ENCODE results near the gene CRABP1.

DNA sequence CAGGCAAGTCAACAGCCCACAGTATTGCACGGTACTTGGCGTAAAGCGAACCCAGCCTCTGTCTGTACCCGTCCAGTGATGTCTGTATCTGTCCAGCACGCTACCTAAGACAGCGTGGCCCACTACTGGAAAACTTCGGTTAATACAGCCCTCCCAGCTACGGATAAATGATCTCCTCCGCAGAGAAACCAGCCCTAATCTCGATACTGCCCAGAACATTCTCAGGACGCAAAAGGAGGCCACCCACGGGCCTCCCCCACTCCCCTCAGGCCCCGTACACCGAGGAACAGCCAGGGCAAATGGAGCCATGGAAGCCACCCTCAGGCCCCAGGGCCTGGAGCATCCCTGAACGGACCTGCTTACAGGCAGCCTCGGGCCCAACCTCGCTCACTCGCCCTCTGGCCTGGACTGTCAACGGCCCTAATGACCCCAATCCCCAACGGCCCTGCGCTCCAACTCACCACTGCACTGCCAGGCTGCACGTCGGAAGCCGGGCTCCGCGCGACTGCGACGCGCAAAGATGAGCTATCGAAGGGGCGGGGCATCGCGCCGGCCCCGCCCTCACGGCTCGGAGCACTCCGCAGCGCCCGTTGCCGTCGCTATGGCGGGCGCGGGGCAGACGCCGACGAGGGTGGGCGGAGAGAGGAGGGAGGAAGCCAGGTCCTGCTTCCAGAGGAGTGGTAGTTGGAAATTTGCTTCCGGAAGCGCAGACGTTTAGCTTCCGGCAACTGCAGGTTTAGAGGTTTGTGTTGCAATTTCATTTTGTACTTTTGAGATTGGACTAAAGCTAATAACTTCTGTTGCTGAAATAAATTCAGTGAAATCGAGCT is 40.8 kb upstream of the CRABP1 start, which contains the start of gene SKIC8:
- TF ChIP-seq, protein P1, sequence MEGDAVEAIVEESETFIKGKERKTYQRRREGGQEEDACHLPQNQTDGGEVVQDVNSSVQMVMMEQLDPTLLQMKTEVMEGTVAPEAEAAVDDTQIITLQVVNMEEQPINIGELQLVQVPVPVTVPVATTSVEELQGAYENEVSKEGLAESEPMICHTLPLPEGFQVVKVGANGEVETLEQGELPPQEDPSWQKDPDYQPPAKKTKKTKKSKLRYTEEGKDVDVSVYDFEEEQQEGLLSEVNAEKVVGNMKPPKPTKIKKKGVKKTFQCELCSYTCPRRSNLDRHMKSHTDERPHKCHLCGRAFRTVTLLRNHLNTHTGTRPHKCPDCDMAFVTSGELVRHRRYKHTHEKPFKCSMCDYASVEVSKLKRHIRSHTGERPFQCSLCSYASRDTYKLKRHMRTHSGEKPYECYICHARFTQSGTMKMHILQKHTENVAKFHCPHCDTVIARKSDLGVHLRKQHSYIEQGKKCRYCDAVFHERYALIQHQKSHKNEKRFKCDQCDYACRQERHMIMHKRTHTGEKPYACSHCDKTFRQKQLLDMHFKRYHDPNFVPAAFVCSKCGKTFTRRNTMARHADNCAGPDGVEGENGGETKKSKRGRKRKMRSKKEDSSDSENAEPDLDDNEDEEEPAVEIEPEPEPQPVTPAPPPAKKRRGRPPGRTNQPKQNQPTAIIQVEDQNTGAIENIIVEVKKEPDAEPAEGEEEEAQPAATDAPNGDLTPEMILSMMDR (IDR thresholded peaks at IDR 0.05), result peak in 1 of 6 experiments; percentile 27
- TF ChIP-seq POLR2A (IDR thresholded peaks at IDR 0.05), result peak in 3 of 4 donors; percentile 43 to 86 (median 72)
